ENCODE results near the gene TUBGCP5.

GRCh38 chr15:22980189-22981050 is 58.9 kb downstream of the TUBGCP5 start, which contains the start of gene CYFIP1:
- no peak for TF ChIP-seq CTCF (conservative IDR thresholded peaks at IDR 0.05; ENCODE audit: low read depth in 2 of 2)
- TF ChIP-seq CREB1 (CRISPR knock-in tag; IDR thresholded peaks at IDR 0.05; ENCODE audit: low read depth) = no peak
- TF ChIP-seq, protein P1, sequence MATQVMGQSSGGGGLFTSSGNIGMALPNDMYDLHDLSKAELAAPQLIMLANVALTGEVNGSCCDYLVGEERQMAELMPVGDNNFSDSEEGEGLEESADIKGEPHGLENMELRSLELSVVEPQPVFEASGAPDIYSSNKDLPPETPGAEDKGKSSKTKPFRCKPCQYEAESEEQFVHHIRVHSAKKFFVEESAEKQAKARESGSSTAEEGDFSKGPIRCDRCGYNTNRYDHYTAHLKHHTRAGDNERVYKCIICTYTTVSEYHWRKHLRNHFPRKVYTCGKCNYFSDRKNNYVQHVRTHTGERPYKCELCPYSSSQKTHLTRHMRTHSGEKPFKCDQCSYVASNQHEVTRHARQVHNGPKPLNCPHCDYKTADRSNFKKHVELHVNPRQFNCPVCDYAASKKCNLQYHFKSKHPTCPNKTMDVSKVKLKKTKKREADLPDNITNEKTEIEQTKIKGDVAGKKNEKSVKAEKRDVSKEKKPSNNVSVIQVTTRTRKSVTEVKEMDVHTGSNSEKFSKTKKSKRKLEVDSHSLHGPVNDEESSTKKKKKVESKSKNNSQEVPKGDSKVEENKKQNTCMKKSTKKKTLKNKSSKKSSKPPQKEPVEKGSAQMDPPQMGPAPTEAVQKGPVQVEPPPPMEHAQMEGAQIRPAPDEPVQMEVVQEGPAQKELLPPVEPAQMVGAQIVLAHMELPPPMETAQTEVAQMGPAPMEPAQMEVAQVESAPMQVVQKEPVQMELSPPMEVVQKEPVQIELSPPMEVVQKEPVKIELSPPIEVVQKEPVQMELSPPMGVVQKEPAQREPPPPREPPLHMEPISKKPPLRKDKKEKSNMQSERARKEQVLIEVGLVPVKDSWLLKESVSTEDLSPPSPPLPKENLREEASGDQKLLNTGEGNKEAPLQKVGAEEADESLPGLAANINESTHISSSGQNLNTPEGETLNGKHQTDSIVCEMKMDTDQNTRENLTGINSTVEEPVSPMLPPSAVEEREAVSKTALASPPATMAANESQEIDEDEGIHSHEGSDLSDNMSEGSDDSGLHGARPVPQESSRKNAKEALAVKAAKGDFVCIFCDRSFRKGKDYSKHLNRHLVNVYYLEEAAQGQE (IDR thresholded peaks at IDR 0.05; ENCODE audit: unreplicated experiment) = no peak
- no peak for TF ChIP-seq JUNB (IDR thresholded peaks at IDR 0.05; ENCODE audit: unreplicated experiment)
- TF ChIP-seq EZH2phosphoT487 (IDR thresholded peaks at IDR 0.05; ENCODE audit: unreplicated experiment) = no peak
- peak; percentile 55; the same call in 1 of the 2 replicates for TF ChIP-seq POLR2AphosphoS5 (IDR thresholded peaks at IDR 0.05; ENCODE audit: low read depth)
